ENCODE data around the gene FAAP20.

The FAAP20 gene

GRCh38 chr1:2166254-2166653 lies 28.3 kb downstream of the FAAP20 start:
- peak overlapping the region; percentile 31 for H2BK12ac ChIP-seq (ENCODE audit: low read length)
- DNase-seq (ENCODE audit: low spot score), result no peak
- no peak overlapping the region for H3K4ac ChIP-seq (ENCODE audit: low read length)
- no peaks in the 10 kb centered on the region for H3K4me1 ChIP-seq (ENCODE audit: control insufficient read depth in 2 of 2, insufficient read depth in 1 of 2, low read depth in 1 of 2, low read length in 2 of 2)
- H3K23ac ChIP-seq (ENCODE audit: low read depth, low read length, poor library complexity), result peak overlapping the region; percentile 98
- WGBS, 2 donors (ENCODE audit: extremely low coverage in 2 of 2, insufficient read length in 2 of 2, insufficient replicate concordance in 1 of 2), result no CpG with 5 or more reads among the region's 14 CpGs
- H2BK120ac ChIP-seq (ENCODE audit: low read depth, low read length), result no peak overlapping the region
- H3K9ac ChIP-seq (ENCODE audit: low read depth, low read length, poor library complexity), result no peak overlapping the region
- no peak overlapping the region for H3K4me3 ChIP-seq (ENCODE audit: low read length in 2 of 2)
- no peak overlapping the region for H4K91ac ChIP-seq (ENCODE audit: low read depth, low read length, poor library complexity)
- H3K27ac ChIP-seq (replicated peaks; ENCODE audit: low read length), result no peak overlapping the region
- H3K14ac ChIP-seq (ENCODE audit: low read length), result no peak overlapping the region
- peaks cover 9% of the 10 kb centered on the region in 2 donors for H3K9me3 ChIP-seq (replicated peaks in 1 of 2; ENCODE audit: control insufficient read depth in 2 of 2, insufficient read depth in 1 of 2, low read depth in 1 of 2, low read length in 2 of 2)
- peaks cover 0 to 4% of the 10 kb centered on the region in 2 donors for H3K36me3 ChIP-seq (replicated peaks in 1 of 2; ENCODE audit: control insufficient read depth in 2 of 2, insufficient read depth in 2 of 2, low read length in 2 of 2)
- H3K18ac ChIP-seq (ENCODE audit: low read length), result peak overlapping the region; percentile 23
- H2AK5ac ChIP-seq (ENCODE audit: low read depth, low read length), result peak overlapping the region; percentile 96
- no peak overlapping the region for H2BK5ac ChIP-seq (ENCODE audit: low read length)
- H2AFZ ChIP-seq (ENCODE audit: low read length), result no peak overlapping the region
- no peak overlapping the region for H4K8ac ChIP-seq (ENCODE audit: low read depth, low read length)
- no peak overlapping the region for H3K4me2 ChIP-seq (ENCODE audit: insufficient read depth, low read length, poor library complexity, severe bottlenecking)
- no peak overlapping the region for H2BK15ac ChIP-seq (ENCODE audit: low read length)
- peaks cover 0 to 3% (median 0%) of the 10 kb centered on the region in 3 experiments for H3K27me3 ChIP-seq (ENCODE audit: control insufficient read depth in 3 of 3, insufficient read depth in 3 of 3, low read depth in 1 of 3, low read length in 3 of 3)
- peaks cover 1% of the 10 kb centered on the region for H3K79me1 ChIP-seq (ENCODE audit: low read depth, low read length)

GRCh38 chr1:2165646-2166045 lies 28.9 kb downstream of the FAAP20 start:
- H2BK120ac ChIP-seq (ENCODE audit: low read depth, low read length), result no peak overlapping the region

GRCh38 chr1:2163205-2163604 lies 31.4 kb downstream of the FAAP20 start:
- Histone ChIP-seq H3K4me2 (ENCODE audit: insufficient read depth, low read length, poor library complexity, severe bottlenecking) (no peak overlapping the region), H3K4ac (ENCODE audit: low read length) (no peak overlapping the region), H3K79me1 (ENCODE audit: low read depth, low read length) (peaks cover 1% of the 10 kb centered on the region), H2AK5ac (ENCODE audit: low read depth, low read length) (no peak overlapping the region), H3K9ac (ENCODE audit: low read depth, low read length, poor library complexity) (no peak overlapping the region), H2BK12ac (ENCODE audit: low read length) (no peak overlapping the region), H3K14ac (ENCODE audit: low read length) (no peak overlapping the region), H3K18ac (ENCODE audit: low read length) (no peak overlapping the region), H3K23ac (ENCODE audit: low read depth, low read length, poor library complexity) (no peak overlapping the region), H3K9me3 (replicated peaks in 1 of 2; ENCODE audit: control insufficient read depth in 2 of 2, insufficient read depth in 1 of 2, low read depth in 1 of 2, low read length in 2 of 2) (peaks cover 9% of the 10 kb centered on the region in 2 donors), H2BK5ac (ENCODE audit: low read length) (no peak overlapping the region), H2BK120ac (ENCODE audit: low read depth, low read length) (no peak overlapping the region), H3K4me3 (ENCODE audit: low read length in 2 of 2) (no peak overlapping the region), H4K91ac (ENCODE audit: low read depth, low read length, poor library complexity) (no peak overlapping the region), H2BK15ac (ENCODE audit: low read length) (no peak overlapping the region), H3K36me3 (replicated peaks in 1 of 2; ENCODE audit: control insufficient read depth in 2 of 2, insufficient read depth in 2 of 2, low read length in 2 of 2) (peaks cover 0 to 5% of the 10 kb centered on the region in 2 donors), H3K27ac (replicated peaks; ENCODE audit: low read length) (no peak overlapping the region), H3K4me1 (ENCODE audit: control insufficient read depth in 2 of 2, insufficient read depth in 1 of 2, low read depth in 1 of 2, low read length in 2 of 2) (peaks cover 2 to 10% of the 10 kb centered on the region in 2 donors), H3K27me3 (ENCODE audit: control insufficient read depth in 3 of 3, insufficient read depth in 3 of 3, low read depth in 1 of 3, low read length in 3 of 3) (no peaks in the 10 kb centered on the region), H2AFZ (ENCODE audit: low read length) (no peak overlapping the region), H4K8ac (ENCODE audit: low read depth, low read length) (no peak overlapping the region)
- no CpG with 5 or more reads among the region's 7 CpGs for WGBS, 2 donors (ENCODE audit: extremely low coverage in 2 of 2, insufficient read length in 2 of 2, insufficient replicate concordance in 1 of 2)
- DNase-seq (ENCODE audit: low spot score), result no peak

More at GRCh38 chr1:2165646-2166045, 28.9 kb downstream of the FAAP20 start:
- peak overlapping the region; percentile 3 for H3K9ac ChIP-seq (ENCODE audit: low read depth, low read length, poor library complexity)
- H2BK15ac ChIP-seq (ENCODE audit: low read length), result no peak overlapping the region
- no peak overlapping the region for H3K27ac ChIP-seq (replicated peaks; ENCODE audit: low read length)
- H3K4ac ChIP-seq (ENCODE audit: low read length), result no peak overlapping the region
- no peak overlapping the region for H3K18ac ChIP-seq (ENCODE audit: low read length)
- H2BK12ac ChIP-seq (ENCODE audit: low read length), result no peak overlapping the region
- H3K27me3 ChIP-seq (ENCODE audit: control insufficient read depth in 3 of 3, insufficient read depth in 3 of 3, low read depth in 1 of 3, low read length in 3 of 3), result peaks cover 0 to 3% (median 0%) of the 10 kb centered on the region in 3 experiments
- no peak overlapping the region for H2BK5ac ChIP-seq (ENCODE audit: low read length)
- no peak overlapping the region for H3K4me3 ChIP-seq (ENCODE audit: low read length in 2 of 2)
- H4K8ac ChIP-seq (ENCODE audit: low read depth, low read length), result no peak overlapping the region
- no peak overlapping the region for H4K91ac ChIP-seq (ENCODE audit: low read depth, low read length, poor library complexity)
- H3K79me1 ChIP-seq (ENCODE audit: low read depth, low read length), result peaks cover 1% of the 10 kb centered on the region
- peaks cover 0 to 5% of the 10 kb centered on the region in 2 donors for H3K4me1 ChIP-seq (ENCODE audit: control insufficient read depth in 2 of 2, insufficient read depth in 1 of 2, low read depth in 1 of 2, low read length in 2 of 2)
- no peak overlapping the region for H3K4me2 ChIP-seq (ENCODE audit: insufficient read depth, low read length, poor library complexity, severe bottlenecking)
- no peak overlapping the region for H2AK5ac ChIP-seq (ENCODE audit: low read depth, low read length)
- H3K9me3 ChIP-seq (replicated peaks in 1 of 2; ENCODE audit: control insufficient read depth in 2 of 2, insufficient read depth in 1 of 2, low read depth in 1 of 2, low read length in 2 of 2), result peaks cover 9% of the 10 kb centered on the region in 2 donors
- no peak for DNase-seq (ENCODE audit: low spot score)
- peak overlapping the region; percentile 62 for H3K23ac ChIP-seq (ENCODE audit: low read depth, low read length, poor library complexity)
- no peak overlapping the region for H3K14ac ChIP-seq (ENCODE audit: low read length)
- H2AFZ ChIP-seq (ENCODE audit: low read length), result no peak overlapping the region
- peaks cover 0 to 4% of the 10 kb centered on the region in 2 donors for H3K36me3 ChIP-seq (replicated peaks in 1 of 2; ENCODE audit: control insufficient read depth in 2 of 2, insufficient read depth in 2 of 2, low read length in 2 of 2)
- no CpG with 5 or more reads among the region's 19 CpGs for WGBS, 2 donors (ENCODE audit: extremely low coverage in 2 of 2, insufficient read length in 2 of 2, insufficient replicate concordance in 1 of 2)

- H2BK5ac ChIP-seq (ENCODE audit: low read length), result no peak overlapping the region
- no peak overlapping the region for H3K4ac ChIP-seq (ENCODE audit: low read length)
- no peak overlapping the region for H2AFZ ChIP-seq (ENCODE audit: low read length)
- H3K18ac ChIP-seq (ENCODE audit: low read length), result peak overlapping the region; percentile 40
- H3K4me2 ChIP-seq (ENCODE audit: insufficient read depth, low read length, poor library complexity, severe bottlenecking), result no peak overlapping the region
- H3K14ac ChIP-seq (ENCODE audit: low read length), result no peak overlapping the region
- peak overlapping the region; percentile 10 for H3K9ac ChIP-seq (ENCODE audit: low read depth, low read length, poor library complexity)
- peak overlapping the region; percentile 24 for H2BK120ac ChIP-seq (ENCODE audit: low read depth, low read length)
- H3K4me3 ChIP-seq (ENCODE audit: low read length in 2 of 2), result no peak overlapping the region
- no peak overlapping the region for H3K27ac ChIP-seq (replicated peaks; ENCODE audit: low read length)
- no peak for DNase-seq (ENCODE audit: low spot score)
- no CpG with 5 or more reads among the region's 34 CpGs for WGBS, 2 donors (ENCODE audit: extremely low coverage in 2 of 2, insufficient read length in 2 of 2, insufficient replicate concordance in 1 of 2)
- H2BK12ac ChIP-seq (ENCODE audit: low read length), result no peak overlapping the region
- no peak overlapping the region for H2AK5ac ChIP-seq (ENCODE audit: low read depth, low read length)
- H3K9me3 ChIP-seq (replicated peaks in 1 of 2; ENCODE audit: control insufficient read depth in 2 of 2, insufficient read depth in 1 of 2, low read depth in 1 of 2, low read length in 2 of 2), result peaks cover 9% of the 10 kb centered on the region in 2 donors
- no peaks in the 10 kb centered on the region for H3K27me3 ChIP-seq (ENCODE audit: control insufficient read depth in 3 of 3, insufficient read depth in 3 of 3, low read depth in 1 of 3, low read length in 3 of 3)
- H4K91ac ChIP-seq (ENCODE audit: low read depth, low read length, poor library complexity), result no peak overlapping the region
- peaks cover 1% of the 10 kb centered on the region for H3K79me1 ChIP-seq (ENCODE audit: low read depth, low read length)
- H3K4me1 ChIP-seq (ENCODE audit: control insufficient read depth in 2 of 2, insufficient read depth in 1 of 2, low read depth in 1 of 2, low read length in 2 of 2), result peaks cover 2 to 10% of the 10 kb centered on the region in 2 donors
- peaks cover 0 to 5% of the 10 kb centered on the region in 2 donors for H3K36me3 ChIP-seq (replicated peaks in 1 of 2; ENCODE audit: control insufficient read depth in 2 of 2, insufficient read depth in 2 of 2, low read length in 2 of 2)
- no peak overlapping the region for H3K23ac ChIP-seq (ENCODE audit: low read depth, low read length, poor library complexity)
- H4K8ac ChIP-seq (ENCODE audit: low read depth, low read length), result no peak overlapping the region
- H2BK15ac ChIP-seq (ENCODE audit: low read length), result no peak overlapping the region
Observed at GRCh38 chr1:2160451-2161300, 33.9 kb downstream of the FAAP20 start.
